GM12878 (cell line): ENCODE results near the gene SNED1. TPM values are rescaled to one million over a fixed set of nuclear protein-coding genes. Genes with fewer than 3 reads are reported as not detected.

Experiments used
- BCL11A ChIP-seq: IDR thresholded peaks from 2 replicates; pipeline ENCODE4 v1.6.1; 2011; ENCODE audit warnings: low read depth, low read length
- BHLHE40 ChIP-seq, 2 experiments: fragments of 450-650 bp in 1 of 2; IDR thresholded peaks; 2 replicates each; pipeline ENCODE4 v1.6.1; 2011 to 2017; ENCODE audit warnings: low read depth in 2 of 2, borderline replicate concordance in 1 of 2, improper control_type of control experiment in 1 of 2, low read length in 1 of 2, mild to moderate bottlenecking in 1 of 2
- EED ChIP-seq: sonication (generic); IDR thresholded peaks from 2 replicates; pipeline ENCODE4 v1.6.1; 2016; ENCODE audit warnings: antibody characterized with exemption, low read depth
- EGR1 ChIP-seq, 2 experiments: IDR thresholded peaks; 1 replicate in 1 of 2; 2 replicates in 1 of 2; pipeline ENCODE4 v1.6.1; 2011 to 2012; ENCODE audit warnings: low read depth in 2 of 2, low read length in 2 of 2, borderline replicate concordance in 1 of 2, mild to moderate bottlenecking in 1 of 2, moderate library complexity in 1 of 2
- LARP7 ChIP-seq: fragments of 450-650 bp; IDR thresholded peaks from 2 replicates; pipeline ENCODE4 v1.6.1; 2017; ENCODE audit warnings: mild to moderate bottlenecking
- PAX8 ChIP-seq: fragments of 450-650 bp; IDR thresholded peaks from 2 replicates; pipeline ENCODE4 v1.6.1; 2017; ENCODE audit warnings: mild to moderate bottlenecking, moderate library complexity
- SPI1 ChIP-seq: IDR thresholded peaks from 2 replicates; pipeline ENCODE4 v1.6.1; 2011; ENCODE audit warnings: low read depth, mild to moderate bottlenecking, low read length, moderate library complexity, borderline replicate concordance; ENCODE audit not compliant: insufficient read depth
- TCF12 ChIP-seq: IDR thresholded peaks from 2 replicates; pipeline ENCODE4 v1.6.1; 2011; ENCODE audit warnings: low read depth, mild to moderate bottlenecking, low read length
- polyA plus RNA-seq, 11 experiments: library from polyadenylated mRNA; depleted of rRNA in 4 of 11; unstranded in 6 of 11; stranded (reverse) in 5 of 11; fragments of >200 nt; fragmentation: Nextera tagmentation in 4 of 11; fragmentation: Illumina TruSeq in 1 of 11; extraction: Ambion mirVana in 4 of 11; extraction: Trizol in 1 of 11; gene quantifications; 1 replicate in 1 of 11; 2 replicates in 10 of 11; pipeline versions ENCODE4 v1.2.1 to v1.2.3, GENCODE V29; 2011 to 2016; ENCODE audit warnings: inconsistent platforms in 2 of 11, missing spikeins in 2 of 11, low read depth in 1 of 11
- total RNA-seq, 4 experiments: library from RNA; depleted of rRNA in 3 of 4; stranded (reverse); fragments of >200 nt in 3 of 4; fragmentation: Illumina TruSeq in 1 of 4; extraction: Trizol in 1 of 4; gene quantifications; 2 replicates each; pipeline versions ENCODE4 v1.2.1 to v1.2.3, GENCODE V29; 2013 to 2021
- TF ChIP-seq, protein P1 (sequence below): fragments of 450-650 bp; IDR thresholded peaks from 2 replicates; pipeline ENCODE4 v1.6.1; 2017; ENCODE audit warnings: mild to moderate bottlenecking

SNED1 gene
- total and polyA plus RNA-seq, 10 of the 15 experiments (the other 5 are each of a cell fraction or from before 2014, with no cell fraction given) = 0.05 to 8.4 (median 3.0) TPM

DNA sequence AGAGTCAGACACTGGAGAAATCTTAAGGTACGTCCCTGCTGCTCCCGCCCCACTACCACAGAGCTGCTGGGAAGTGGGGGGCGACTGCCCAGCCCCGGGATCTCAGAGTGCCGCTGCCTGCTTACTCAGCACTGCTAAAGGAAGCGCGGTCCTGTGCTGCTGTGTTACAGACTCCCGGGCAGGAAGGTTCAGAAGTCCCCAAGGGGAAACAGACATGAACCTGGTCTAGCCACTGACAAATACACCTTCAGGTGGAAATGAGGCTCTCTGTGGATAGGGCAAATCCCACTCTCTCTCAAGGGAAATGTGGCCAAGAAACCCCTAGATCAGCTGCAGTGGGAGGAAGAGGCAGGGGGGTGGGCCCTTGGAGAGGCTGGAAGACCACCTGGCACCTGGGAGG is 90.0 kb downstream of the SNED1 start (continued):
- TF ChIP-seq BHLHE40 (IDR thresholded peaks at IDR 0.05; ENCODE audit: borderline replicate concordance in 1 of 2, low read depth in 2 of 2, low read length in 1 of 2) (0 out of 4 replicates have a peak, but pooled peaks of 1 of the 2 experiments have one; percentile 6), EGR1 (IDR thresholded peaks at IDR 0.05; ENCODE audit: borderline replicate concordance in 1 of 2, low read depth in 2 of 2, low read length in 2 of 2) (no peak), BCL11A (peak; percentile 36; the same call in 1 of the 2 replicates), PAX8 (no peak), LARP7 (peak; percentile 6; the same call in 1 of the 2 replicates), SPI1 (peak; percentile 5; the same call in 1 of the 2 replicates), TCF12 (peak; percentile 69; the same call in 1 of the 2 replicates), EED (peak; percentile 6; the same call in 1 of the 2 replicates)
- TF ChIP-seq, protein P1, sequence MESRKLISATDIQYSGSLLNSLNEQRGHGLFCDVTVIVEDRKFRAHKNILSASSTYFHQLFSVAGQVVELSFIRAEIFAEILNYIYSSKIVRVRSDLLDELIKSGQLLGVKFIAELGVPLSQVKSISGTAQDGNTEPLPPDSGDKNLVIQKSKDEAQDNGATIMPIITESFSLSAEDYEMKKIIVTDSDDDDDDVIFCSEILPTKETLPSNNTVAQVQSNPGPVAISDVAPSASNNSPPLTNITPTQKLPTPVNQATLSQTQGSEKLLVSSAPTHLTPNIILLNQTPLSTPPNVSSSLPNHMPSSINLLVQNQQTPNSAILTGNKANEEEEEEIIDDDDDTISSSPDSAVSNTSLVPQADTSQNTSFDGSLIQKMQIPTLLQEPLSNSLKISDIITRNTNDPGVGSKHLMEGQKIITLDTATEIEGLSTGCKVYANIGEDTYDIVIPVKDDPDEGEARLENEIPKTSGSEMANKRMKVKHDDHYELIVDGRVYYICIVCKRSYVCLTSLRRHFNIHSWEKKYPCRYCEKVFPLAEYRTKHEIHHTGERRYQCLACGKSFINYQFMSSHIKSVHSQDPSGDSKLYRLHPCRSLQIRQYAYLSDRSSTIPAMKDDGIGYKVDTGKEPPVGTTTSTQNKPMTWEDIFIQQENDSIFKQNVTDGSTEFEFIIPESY = no peak
